H9 (cell line): ENCODE results near the gene GLYAT. TPM values are rescaled to one million over a fixed set of nuclear protein-coding genes. Genes with fewer than 3 reads are reported as not detected.

Source experiments
- DNase-seq: peaks from one replicate; pipeline ENCODE4 v3.0.0-alpha.2; 2017
- H2AFZ ChIP-seq: one replicate; pipeline ENCODE4 v1.6.1; 2013; ENCODE audit warnings: mild to moderate bottlenecking, low read length, control low read depth, moderate library complexity
- H2AK5ac ChIP-seq: 2 replicates; pipeline ENCODE4 v1.6.1; 2013; ENCODE audit warnings: low read length, control low read depth, mixed read lengths; ENCODE audit not compliant: insufficient read length
- H2BK120ac ChIP-seq: one replicate; pipeline ENCODE4 v1.6.1; 2013; ENCODE audit warnings: low read depth, mild to moderate bottlenecking, low read length, control low read depth, inconsistent platforms; ENCODE audit not compliant: poor library complexity, severe bottlenecking
- H2BK12ac ChIP-seq: 2 replicates; pipeline ENCODE4 v1.6.1; 2013; ENCODE audit warnings: low read length, control low read depth, mixed read lengths, low read depth; ENCODE audit not compliant: insufficient read length
- H2BK15ac ChIP-seq: 2 replicates; pipeline ENCODE4 v1.6.1; 2013; ENCODE audit warnings: low read depth, low read length, control low read depth
- H2BK20ac ChIP-seq: one replicate; pipeline ENCODE4 v1.6.1; 2013; ENCODE audit warnings: low read depth, mild to moderate bottlenecking, low read length, control low read depth, inconsistent platforms; ENCODE audit not compliant: poor library complexity, severe bottlenecking
- H2BK5ac ChIP-seq: 2 replicates; pipeline ENCODE4 v1.6.1; 2013; ENCODE audit warnings: low read length, control low read depth, mixed read lengths; ENCODE audit not compliant: insufficient read length
- H3K14ac ChIP-seq: 2 replicates; pipeline ENCODE4 v1.6.1; 2013; ENCODE audit warnings: low read length, control low read depth; ENCODE audit not compliant: insufficient read depth
- H3K18ac ChIP-seq: 2 replicates; pipeline ENCODE4 v1.6.1; 2013; ENCODE audit warnings: low read depth, mild to moderate bottlenecking, mixed read lengths, low read length, control low read depth; ENCODE audit not compliant: insufficient read length
- H3K23ac ChIP-seq: 2 replicates; pipeline ENCODE4 v1.6.1; 2013; ENCODE audit warnings: low read length, control low read depth, mixed read lengths, low read depth; ENCODE audit not compliant: insufficient read length
- H3K23me2 ChIP-seq: 2 replicates; pipeline ENCODE4 v1.6.1; 2013; ENCODE audit warnings: low read depth, mild to moderate bottlenecking, mixed read lengths, low read length, control low read depth; ENCODE audit not compliant: insufficient read length, poor library complexity, severe bottlenecking
- H3K27ac ChIP-seq: 2 replicates; pipeline ENCODE4 v1.5.1; 2013; ENCODE audit warnings: low read length, control low read depth, mixed read lengths, low read depth; ENCODE audit not compliant: insufficient read length
- H3K27me3 ChIP-seq: 2 replicates; pipeline ENCODE4 v1.6.1; 2013; ENCODE audit warnings: low read length, control low read depth, inconsistent platforms; ENCODE audit not compliant: insufficient read depth
- H3K4ac ChIP-seq: 2 replicates; pipeline ENCODE4 v1.6.1; 2013; ENCODE audit warnings: low read depth, mild to moderate bottlenecking, control low read depth, inconsistent platforms, low read length, moderate library complexity
- H3K4me1 ChIP-seq: 2 replicates; pipeline ENCODE4 v1.6.1; 2013; ENCODE audit warnings: low read length, control low read depth, inconsistent platforms; ENCODE audit not compliant: insufficient read depth
- H3K4me2 ChIP-seq: 2 replicates; pipeline ENCODE4 v1.6.1; 2013; ENCODE audit warnings: low read length, control low read depth, mixed read lengths; ENCODE audit not compliant: insufficient read length, insufficient read depth
- H3K56ac ChIP-seq: 2 replicates; pipeline ENCODE4 v1.6.1; 2013; ENCODE audit warnings: low read depth, mild to moderate bottlenecking, mixed read lengths, low read length, control low read depth; ENCODE audit not compliant: insufficient read length
- H3K79me1 ChIP-seq: 2 replicates; pipeline ENCODE4 v1.6.1; 2013; ENCODE audit warnings: low read depth, mild to moderate bottlenecking, moderate library complexity, low read length, control low read depth, inconsistent platforms; ENCODE audit not compliant: insufficient read depth, poor library complexity, severe bottlenecking
- H3K79me2 ChIP-seq: 2 replicates; pipeline ENCODE4 v1.6.1; 2013; ENCODE audit warnings: low read length, control low read depth, inconsistent platforms; ENCODE audit not compliant: insufficient read depth
- H3K9ac ChIP-seq: 2 replicates; pipeline ENCODE4 v1.6.1; 2013; ENCODE audit warnings: low read length, control low read depth, mixed read lengths; ENCODE audit not compliant: insufficient read length; ENCODE audit errors: extremely low read depth
- H3K9me3 ChIP-seq: one replicate; pipeline ENCODE4 v1.6.1; 2013; ENCODE audit warnings: low read depth, low read length, inconsistent platforms; ENCODE audit not compliant: control insufficient read depth
- H3T11ph ChIP-seq: one replicate; pipeline ENCODE4 v1.6.1; 2013; ENCODE audit warnings: mild to moderate bottlenecking, low read length, control low read depth, inconsistent platforms
- H4K20me1 ChIP-seq: one replicate; pipeline ENCODE4 v1.6.1; 2013; ENCODE audit not compliant: control insufficient read depth, insufficient read length, insufficient read depth
- H4K5ac ChIP-seq: 2 replicates; pipeline ENCODE4 v1.6.1; 2013; ENCODE audit warnings: low read depth, mild to moderate bottlenecking, mixed read lengths, low read length, control low read depth; ENCODE audit not compliant: insufficient read length
- H4K8ac ChIP-seq: replicated peaks from 2 replicates; pipeline ENCODE4 v1.6.1; 2013; ENCODE audit warnings: low read length, control low read depth, mixed read lengths, low read depth; ENCODE audit not compliant: insufficient read length
- H4K91ac ChIP-seq: 2 replicates; pipeline ENCODE4 v1.6.1; 2013; ENCODE audit warnings: low read depth, mild to moderate bottlenecking, moderate library complexity, mixed read lengths, low read length, control low read depth; ENCODE audit not compliant: insufficient read length
- H3K27ac Mint-ChIP-seq, 3 experiments: 2 replicates in 2 of 3; 3 replicates in 1 of 3; pipeline ENCODE4 v1.8.0; 2020 to 2021; ENCODE audit warnings: mixed read lengths in 3 of 3, mild to moderate bottlenecking in 1 of 3, moderate library complexity in 1 of 3
- H3K27me3 Mint-ChIP-seq: 2 replicates; pipeline ENCODE4 v1.8.0; 2021; ENCODE audit warnings: low read depth, mild to moderate bottlenecking, moderate library complexity, mixed read lengths
- H3K36me3 Mint-ChIP-seq, 3 experiments: 2 replicates in 2 of 3; 3 replicates in 1 of 3; pipeline ENCODE4 v1.8.0; 2020 to 2021; ENCODE audit warnings: low read depth in 3 of 3, mixed read lengths in 3 of 3; ENCODE audit not compliant: insufficient read depth in 1 of 3
- H3K4me1 Mint-ChIP-seq, 2 experiments: 2 replicates each; pipeline ENCODE4 v1.8.0; 2020; ENCODE audit warnings: mixed read lengths in 2 of 2
- H3K4me3 Mint-ChIP-seq, 2 experiments: 2 replicates in 1 of 2; 3 replicates in 1 of 2; pipeline ENCODE4 v1.8.0; 2020 to 2021; ENCODE audit warnings: mild to moderate bottlenecking in 2 of 2, mixed read lengths in 2 of 2, moderate library complexity in 1 of 2
- H3K9me3 Mint-ChIP-seq, 2 experiments: 2 replicates in 1 of 2; 3 replicates in 1 of 2; pipeline ENCODE4 v1.8.0; 2020; ENCODE audit warnings: mild to moderate bottlenecking in 2 of 2, mixed read lengths in 2 of 2, moderate library complexity in 1 of 2
- CTCF ChIP-seq: fragments of 200-600 bp; sonication (generic); conservative IDR thresholded peaks from 3 replicates; pipeline ENCODE4 v1.8.0; 2021; ENCODE audit warnings: antibody characterized with exemption, mild to moderate bottlenecking
- WGBS: extraction: QIAGEN DNeasy Blood & Tissue Kit; methylation state at CpG from one replicate; pipeline ENCODE4 v1.1.7; 2013; ENCODE audit warnings: missing lambda C conversion rate, low lambda C conversion rate, mixed read lengths; ENCODE audit not compliant: insufficient read length; ENCODE audit errors: extremely low coverage; 5-methylcytosine and 5-hydroxymethylcytosine counted together
- total RNA-seq: library from RNA; stranded (reverse); gene quantifications from 2 replicates; pipeline ENCODE4 v1.2.1, GENCODE V29; 2021

GLYAT gene
- total RNA-seq, 1 experiment from 2014 or later, result not detected

- Histone ChIP-seq H3K9me3 (no peaks in the 10 kb centered on the region), H2BK12ac (no peak overlapping the region), H2BK5ac (no peak overlapping the region), H3K14ac (no peak overlapping the region), H2BK20ac (no peak overlapping the region), H2AFZ (no peak overlapping the region), H4K91ac (no peak overlapping the region), H2AK5ac (no peak overlapping the region), H3K9ac (no peak overlapping the region), H4K8ac (no peak overlapping the region), H3K4ac (no peak overlapping the region), H3K79me1 (no peaks in the 10 kb centered on the region), H2BK15ac (no peak overlapping the region), H3K27me3 (no peaks in the 10 kb centered on the region), H3K4me2 (no peak overlapping the region), H2BK120ac (no peak overlapping the region), H3K56ac (no peak overlapping the region), H4K20me1 (no peaks in the 10 kb centered on the region), H3K23me2 (no peaks in the 10 kb centered on the region), H3K27ac (no peak overlapping the region), H3K18ac (no peak overlapping the region), H3K4me1 (no peaks in the 10 kb centered on the region), H3T11ph (no peak overlapping the region), H3K23ac (no peak overlapping the region), H4K5ac (no peak overlapping the region), H3K79me2 (no peaks in the 10 kb centered on the region)
- Mint-ChIP-seq H3K9me3 (peaks cover 6 to 26% of the 10 kb centered on the region in 2 experiments; a peak in 4 of 5 replicates), H3K4me1 (no peaks in the 10 kb centered on the region), H3K4me3 (no peak overlapping the region), H3K27me3 (0 out of 2 replicates have a peak, but pooled peaks cover under 1% of the 10 kb centered on the region), H3K27ac (no peak overlapping the region), H3K36me3 (no peaks in the 10 kb centered on the region)
- DNase-seq, result no peak
- TF ChIP-seq CTCF, result no peak
- WGBS, result no CpG with 5 or more reads among the region's 5 CpGs
Measured at GRCh38 chr11:58659910-58660570, 71.7 kb downstream of the GLYAT start.
